ENCODE measurements around the gene KCTD3. TPM values are rescaled to one million over a fixed set of nuclear protein-coding genes. Genes with fewer than 3 reads are reported as not detected.

Gene KCTD3
- total RNA-seq, 1 donor from 2014 or later, result 50.5 TPM

GRCh38 chr1:215569986-215570824 lies 3.1 kb downstream of the KCTD3 start:
- Mint-ChIP-seq H3K4me3 (peak overlapping the region; percentile 87), H3K4me1 (peaks cover 46% of the 10 kb centered on the region), H3K36me3 (peaks cover 3% of the 10 kb centered on the region), H3K9me3 (no peaks in the 10 kb centered on the region), H3K27me3 (ENCODE audit: low read depth) (no peaks in the 10 kb centered on the region), H3K27ac (peak overlapping the region; percentile 97)
- TF ChIP-seq CTCF (IDR thresholded peaks at IDR 0.05; ENCODE audit: unreplicated experiment), result no peak
- DNase-seq (ENCODE audit: low spot score in 2 of 2, unreplicated experiment in 2 of 2), result no peak

GRCh38 chr1:215581896-215582295 lies 14.8 kb downstream of the KCTD3 start:
- Mint-ChIP-seq H3K27ac (no peak overlapping the region), H3K4me1 (peaks cover 8% of the 10 kb centered on the region), H3K36me3 (peaks cover 61% of the 10 kb centered on the region), H3K27me3 (ENCODE audit: low read depth) (no peaks in the 10 kb centered on the region), H3K9me3 (peaks cover 22% of the 10 kb centered on the region), H3K4me3 (no peak overlapping the region)
- DNase-seq (ENCODE audit: low spot score in 2 of 2, unreplicated experiment in 2 of 2), result no peak
- no peak for TF ChIP-seq CTCF (IDR thresholded peaks at IDR 0.05; ENCODE audit: unreplicated experiment)

- no peaks in the 10 kb centered on the region for H3K27me3 Mint-ChIP-seq (ENCODE audit: low read depth)
- no peak for TF ChIP-seq CTCF (IDR thresholded peaks at IDR 0.05; ENCODE audit: unreplicated experiment)
- H3K36me3 Mint-ChIP-seq, result peaks cover 65% of the 10 kb centered on the region
- H3K27ac Mint-ChIP-seq, result peak overlapping the region; percentile 79
- DNase-seq (ENCODE audit: low spot score in 2 of 2, unreplicated experiment in 2 of 2), result no peak
- no peak overlapping the region for H3K4me3 Mint-ChIP-seq
- peaks cover 8% of the 10 kb centered on the region for H3K4me1 Mint-ChIP-seq
- H3K9me3 Mint-ChIP-seq, result peaks cover 22% of the 10 kb centered on the region
Measured at GRCh38 chr1:215583185-215583749, 16.2 kb downstream of the KCTD3 start.

- H3K27ac Mint-ChIP-seq, result no peak overlapping the region
- no peak for DNase-seq (ENCODE audit: low spot score in 2 of 2, unreplicated experiment in 2 of 2)
- peaks cover 64% of the 10 kb centered on the region for H3K36me3 Mint-ChIP-seq
- no peak overlapping the region for H3K4me3 Mint-ChIP-seq
- no peak for TF ChIP-seq CTCF (IDR thresholded peaks at IDR 0.05; ENCODE audit: unreplicated experiment)
- no peaks in the 10 kb centered on the region for H3K27me3 Mint-ChIP-seq (ENCODE audit: low read depth)
- peaks cover 22% of the 10 kb centered on the region for H3K9me3 Mint-ChIP-seq
- H3K4me1 Mint-ChIP-seq, result peaks cover 8% of the 10 kb centered on the region
Measured at GRCh38 chr1:215584389-215584788, 17.3 kb downstream of the KCTD3 start.

- Mint-ChIP-seq H3K9me3 (peaks cover 18% of the 10 kb centered on the region), H3K27me3 (ENCODE audit: low read depth) (no peaks in the 10 kb centered on the region), H3K4me3 (no peak overlapping the region), H3K4me1 (peaks cover 9% of the 10 kb centered on the region), H3K27ac (no peak overlapping the region), H3K36me3 (peaks cover 46% of the 10 kb centered on the region)
- DNase-seq (ENCODE audit: low spot score in 2 of 2, unreplicated experiment in 2 of 2), result no peak
- TF ChIP-seq CTCF (IDR thresholded peaks at IDR 0.05; ENCODE audit: unreplicated experiment), result no peak
Measured at GRCh38 chr1:215589650-215590435, 22.7 kb downstream of the KCTD3 start.

All from mesothelial cell of epicardium (in vitro differentiated cells).